Limb (tissue), 2 donors: ENCODE results near the gene ZFP92.
"Not testable (repeated sequence)": the region's sequence is repeated elsewhere in the genome, so short reads cannot be mapped to it uniquely, and the experiment has no call there.

Source experiments
- DNase-seq, 2 donors: peaks; one replicate each; pipeline ENCODE4 v3.0.0-alpha.2; 2016; ENCODE audit errors: extremely low spot score in 2 of 2

The ZFP92 gene

GRCh38 chrX:153411255-153411987 lies at the start of gene ZFP92:
Gene ZFP92 (plus strand): TSS chrX:153411472. CDS start chrX:153418323, 6,851 bp downstream.
- peak in 1 of 2 donors; percentile 43 for DNase-seq

- no peak for DNase-seq
These were observed 49.4 kb upstream of the ZFP92 start for GRCh38 chrX:153361781-153362397.

GRCh38 chrX:153365670-153366069 lies 45.6 kb upstream of the ZFP92 start:
- DNase-seq = no peak

- no peak for DNase-seq
These were observed 45.2 kb upstream of the ZFP92 start for GRCh38 chrX:153366119-153366518.

- DNase-seq = no peak
These were observed 44.3 kb upstream of the ZFP92 start for GRCh38 chrX:153366878-153367538.

- DNase-seq = no peak
These were observed 40.8 kb upstream of the ZFP92 start for GRCh38 chrX:153370293-153371055.

GRCh38 chrX:153371256-153371655 lies 40.0 kb upstream of the ZFP92 start:
- no peak for DNase-seq

GRCh38 chrX:153372949-153373348 lies 38.3 kb upstream of the ZFP92 start:
- no peak for DNase-seq

GRCh38 chrX:153374426-153374825 lies 36.8 kb upstream of the ZFP92 start:
- DNase-seq = no peak

GRCh38 chrX:153375571-153375970 lies 35.7 kb upstream of the ZFP92 start:
- no peak for DNase-seq

GRCh38 chrX:153377727-153378126 lies 33.5 kb upstream of the ZFP92 start:
- DNase-seq = no peak

- no peak for DNase-seq
These were observed 32.7 kb upstream of the ZFP92 start for GRCh38 chrX:153378607-153379006.

GRCh38 chrX:153379508-153379907 lies 31.8 kb upstream of the ZFP92 start:
- no peak for DNase-seq

GRCh38 chrX:153379971-153380581 lies 31.2 kb upstream of the ZFP92 start:
- DNase-seq = no peak

- no peak for DNase-seq
These were observed 30.6 kb upstream of the ZFP92 start for GRCh38 chrX:153380691-153381090.

GRCh38 chrX:153381684-153382532 lies 29.4 kb upstream of the ZFP92 start:
- peak; percentile 61 to 82 for DNase-seq

- DNase-seq = no peak
These were observed 28.4 kb upstream of the ZFP92 start for GRCh38 chrX:153382563-153383482.

- DNase-seq = no peak
These were observed 26.9 kb upstream of the ZFP92 start for GRCh38 chrX:153384390-153384789.

- not testable (repeated sequence) for DNase-seq
These were observed 26.3 kb upstream of the ZFP92 start for GRCh38 chrX:153384973-153385372.
